Islet precursor cell (in vitro differentiated cells): Measurements from ENCODE around the gene IMMP2L.

Source experiments
- DNase-seq: peaks from one replicate; pipeline ENCODE4 v3.0.0-alpha.2; 2018

Gene IMMP2L

GRCh38 chr7:111012799-111013675, 549.3 kb downstream of the IMMP2L start:
- no peak for DNase-seq

DNA sequence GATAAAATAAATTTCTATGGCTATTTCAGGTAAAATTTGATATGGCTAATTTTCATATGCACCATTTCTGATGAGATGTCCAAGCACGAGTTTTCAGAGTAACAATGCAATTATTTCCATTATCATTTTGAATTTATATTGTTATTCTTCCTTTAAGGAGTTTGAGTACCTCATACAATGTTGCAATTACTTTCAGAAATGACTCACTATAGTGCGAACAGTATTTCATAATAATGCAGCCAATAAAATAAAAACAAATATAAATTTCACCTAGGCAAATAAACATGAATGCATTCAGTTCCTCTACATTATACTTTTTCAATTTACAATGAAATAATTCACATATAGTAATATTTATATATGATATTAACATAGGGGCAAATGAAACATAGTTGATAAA, 550.1 kb downstream of the IMMP2L start:
- no peak for DNase-seq

GRCh38 chr7:111011520-111011919, 550.8 kb downstream of the IMMP2L start:
- no peak for DNase-seq

GRCh38 chr7:111010798-111011197, 551.5 kb downstream of the IMMP2L start:
- DNase-seq = no peak

DNA sequence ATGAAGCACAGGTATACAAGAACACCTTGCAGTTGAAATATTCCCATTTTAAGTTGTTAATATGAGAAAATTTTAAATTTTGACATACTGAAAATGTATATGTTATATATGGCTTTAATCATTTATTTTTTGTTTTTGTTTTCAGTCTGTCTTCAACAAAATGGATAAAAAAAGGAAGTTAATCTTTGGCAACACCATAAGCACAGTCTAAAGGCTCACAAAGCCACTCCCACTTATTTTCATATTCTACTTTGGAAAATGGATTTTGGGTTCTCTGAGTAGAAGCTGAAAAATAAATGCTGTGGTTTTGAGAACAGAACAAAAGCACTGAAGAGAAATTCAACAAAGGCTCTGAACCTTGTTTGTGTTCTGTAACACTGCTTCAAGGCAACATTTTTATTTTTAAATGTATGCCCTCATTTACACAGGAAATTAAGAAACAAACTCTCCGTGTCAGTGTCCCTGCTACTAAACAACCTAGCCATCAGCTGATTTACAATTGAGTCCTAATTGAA, 552.7 kb downstream of the IMMP2L start:
- DNase-seq = no peak

GRCh38 chr7:111006691-111007090, 555.6 kb downstream of the IMMP2L start:
- no peak for DNase-seq

DNA sequence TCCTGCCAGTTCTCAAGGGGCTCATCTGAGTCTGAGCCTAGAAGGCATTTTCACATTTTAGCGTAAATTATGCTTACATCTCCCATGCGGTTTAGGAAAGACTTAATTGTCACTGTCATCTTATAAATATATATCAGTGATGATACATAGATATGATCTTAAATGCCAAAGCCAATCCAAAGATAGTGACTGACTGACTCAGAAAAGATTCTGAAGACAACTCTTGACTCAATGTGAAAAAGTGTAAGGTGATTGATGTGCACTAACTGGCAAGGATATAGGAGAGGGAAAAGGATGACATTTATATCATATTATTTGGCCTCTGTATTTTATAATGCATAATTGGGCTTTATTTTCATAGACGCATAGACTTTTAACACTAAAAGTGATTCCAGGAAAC, 556.3 kb downstream of the IMMP2L start:
- DNase-seq = no peak

DNA sequence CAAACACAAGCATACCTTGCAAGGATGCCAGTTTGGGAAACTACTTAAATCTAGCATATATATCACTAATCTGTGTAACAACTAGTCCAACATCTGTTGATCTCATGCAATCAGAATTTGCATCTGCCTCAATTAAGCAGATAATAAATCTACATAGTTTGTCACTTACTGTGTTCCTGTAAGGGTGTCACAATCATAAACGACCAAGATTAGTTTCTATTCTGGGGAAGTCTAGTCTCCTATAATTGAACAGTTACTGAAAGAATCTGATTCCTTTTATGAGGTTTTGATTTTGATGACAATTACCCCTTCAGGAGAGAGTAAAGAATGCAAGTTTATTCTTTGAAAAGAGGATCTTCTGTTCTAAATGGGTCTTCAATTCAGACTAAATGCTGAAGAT, 556.8 kb downstream of the IMMP2L start:
- no peak for DNase-seq

- DNase-seq = no peak
Observed at GRCh38 chr7:111004310-111004901, 557.9 kb downstream of the IMMP2L start.

DNA sequence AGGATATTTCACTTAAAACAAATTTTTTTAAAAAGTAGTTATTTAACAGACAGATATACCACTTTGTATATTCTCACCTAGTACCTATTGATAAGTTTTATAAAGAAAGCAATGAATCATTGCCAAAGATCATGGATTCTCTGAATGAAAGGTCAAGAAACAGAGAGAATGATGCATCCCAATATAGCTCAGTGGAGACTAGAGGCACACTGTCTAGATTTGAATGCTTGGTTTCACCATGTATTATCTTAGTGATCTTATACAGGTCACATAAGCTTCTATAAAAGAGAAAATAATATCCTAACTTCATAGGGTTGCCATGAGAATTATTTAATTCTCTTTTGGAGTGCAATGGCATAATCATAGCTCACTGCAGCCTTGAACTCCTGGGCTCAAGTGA, 558.4 kb downstream of the IMMP2L start:
- no peak for DNase-seq

- no peak for DNase-seq
Observed at GRCh38 chr7:110994028-110994967, 568.0 kb downstream of the IMMP2L start.

GRCh38 chr7:110988890-110989501, 573.3 kb downstream of the IMMP2L start:
- no peak for DNase-seq

DNA sequence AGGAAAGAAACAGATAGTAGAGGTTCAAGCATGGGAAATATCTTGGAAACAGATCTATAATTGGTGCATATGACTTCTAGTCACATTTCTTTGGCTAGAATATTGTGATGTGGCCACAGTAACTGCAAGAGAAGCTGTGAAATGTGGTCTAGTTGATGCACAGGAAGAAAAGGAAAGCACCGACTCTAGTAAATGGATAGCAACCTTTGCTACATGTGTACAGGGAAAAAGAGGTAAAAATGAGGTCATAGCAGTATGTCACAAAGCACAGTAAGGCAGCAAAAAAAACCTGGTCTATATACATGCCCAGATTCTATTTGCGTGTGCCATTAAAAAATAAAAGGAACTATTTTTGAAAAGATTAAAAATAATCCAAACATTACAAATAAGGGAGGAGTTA, 573.9 kb downstream of the IMMP2L start:
- no peak for DNase-seq

- no peak for DNase-seq
Observed at GRCh38 chr7:110987127-110987693, 575.1 kb downstream of the IMMP2L start.

DNA sequence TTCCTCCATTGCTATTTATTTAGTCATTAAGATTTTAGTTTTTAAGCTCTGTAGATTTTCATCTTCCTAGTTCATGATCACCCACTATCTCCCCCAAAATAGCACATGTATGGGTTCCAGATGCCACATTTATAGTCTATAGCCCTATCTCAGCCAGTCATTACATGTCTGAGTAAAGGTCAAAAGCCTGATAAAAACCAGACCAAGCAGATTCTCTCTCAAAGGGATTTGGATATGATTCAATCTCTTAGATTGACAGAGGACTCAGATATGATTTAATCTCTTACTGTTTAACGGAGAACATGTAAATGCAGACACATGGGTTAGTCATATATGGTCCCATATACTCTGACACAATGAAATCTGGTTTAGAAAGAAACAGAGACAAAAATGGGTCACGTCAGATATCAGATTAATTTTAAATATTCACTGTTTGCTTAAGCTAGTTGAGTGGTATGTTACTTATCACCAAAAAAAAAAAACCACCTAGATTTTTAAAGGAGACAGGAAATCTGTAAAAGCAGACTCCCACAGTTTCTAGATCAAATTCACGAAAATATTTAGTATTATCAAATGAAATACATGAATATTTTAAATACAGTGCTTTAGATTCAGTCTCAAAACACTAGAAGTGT, 578.4 kb downstream of the IMMP2L start:
- DNase-seq = no peak

GRCh38 chr7:110977127-110977737, 585.1 kb downstream of the IMMP2L start:
- no peak for DNase-seq

GRCh38 chr7:110975486-110975885, 586.8 kb downstream of the IMMP2L start:
- DNase-seq = no peak

DNA sequence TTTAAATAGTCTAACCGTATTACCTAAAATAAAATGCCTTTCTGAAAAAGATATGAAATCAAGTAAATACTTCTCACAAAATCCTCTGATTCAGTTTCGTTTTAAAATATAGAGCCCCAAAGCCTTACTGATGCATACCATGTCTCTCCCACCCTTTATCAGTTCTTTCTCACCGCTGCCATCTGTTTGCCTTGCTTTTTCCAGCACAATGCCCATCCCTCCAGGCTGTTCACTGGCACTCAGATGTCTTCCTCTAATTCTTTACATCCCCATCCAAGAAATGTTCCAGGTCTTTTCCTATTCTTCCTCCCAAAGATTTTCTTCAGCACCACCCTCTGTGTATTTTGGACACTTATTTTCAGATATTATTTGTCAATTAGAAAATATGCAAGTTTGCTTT, 587.9 kb downstream of the IMMP2L start:
- DNase-seq = no peak

GRCh38 chr7:110973196-110973990, 588.9 kb downstream of the IMMP2L start:
- no peak for DNase-seq

GRCh38 chr7:110964775-110965174, 597.5 kb downstream of the IMMP2L start:
- DNase-seq = no peak

DNA sequence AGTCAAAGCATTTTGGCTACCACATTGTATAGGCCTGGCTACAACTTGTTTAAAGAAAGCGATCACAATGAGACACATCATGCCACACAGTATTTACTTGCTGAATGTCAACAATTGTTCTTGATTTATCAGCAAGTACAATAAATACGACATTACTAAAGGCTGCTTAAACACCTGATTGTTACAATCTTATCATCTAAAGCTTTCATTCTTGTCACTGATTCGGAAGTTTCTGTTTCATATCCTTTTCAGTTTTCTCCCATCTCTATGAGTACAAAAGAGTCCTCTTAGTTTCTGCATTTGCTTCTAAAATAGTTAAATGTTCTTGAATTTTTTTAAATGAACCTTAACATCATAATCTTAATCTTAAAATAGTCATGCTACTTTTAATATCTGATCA, 599.5 kb downstream of the IMMP2L start:
- DNase-seq = no peak
